ENCODE measurements around the gene FAM53A. TPM values are rescaled to one million over a fixed set of nuclear protein-coding genes. Genes with fewer than 3 reads are reported as not detected.

Gene FAM53A
- polyA plus RNA-seq, 5 donors = 2.0 to 4.5 (median 2.2) TPM

- DNase-seq = no peak
Measured at GRCh38 chr4:1660948-1661677, 23.0 kb downstream of the FAM53A start.

- DNase-seq = no peak
Measured at GRCh38 chr4:1659104-1660043, 24.7 kb downstream of the FAM53A start.

DNA sequence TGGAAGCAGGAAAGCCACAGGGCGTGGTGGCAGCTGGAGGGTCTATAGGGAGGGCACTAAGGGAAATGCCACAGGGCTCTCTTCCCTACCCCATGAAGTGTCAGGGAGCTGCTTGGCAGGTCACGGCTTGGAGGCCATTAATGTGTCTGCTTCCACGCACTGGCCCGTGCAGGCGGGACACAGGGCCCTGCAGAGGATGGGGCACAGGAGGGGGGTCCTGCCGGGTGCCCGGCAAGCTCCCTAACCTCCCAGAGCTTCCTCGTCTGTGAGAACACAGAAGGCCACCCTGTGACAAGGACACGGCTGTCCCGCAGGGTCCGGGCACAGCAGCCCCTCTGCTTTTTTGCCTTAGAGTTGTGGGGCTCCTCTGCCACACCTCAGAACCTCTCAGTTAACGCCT lies 25.5 kb downstream of the FAM53A start:
- DNase-seq = no peak

DNA sequence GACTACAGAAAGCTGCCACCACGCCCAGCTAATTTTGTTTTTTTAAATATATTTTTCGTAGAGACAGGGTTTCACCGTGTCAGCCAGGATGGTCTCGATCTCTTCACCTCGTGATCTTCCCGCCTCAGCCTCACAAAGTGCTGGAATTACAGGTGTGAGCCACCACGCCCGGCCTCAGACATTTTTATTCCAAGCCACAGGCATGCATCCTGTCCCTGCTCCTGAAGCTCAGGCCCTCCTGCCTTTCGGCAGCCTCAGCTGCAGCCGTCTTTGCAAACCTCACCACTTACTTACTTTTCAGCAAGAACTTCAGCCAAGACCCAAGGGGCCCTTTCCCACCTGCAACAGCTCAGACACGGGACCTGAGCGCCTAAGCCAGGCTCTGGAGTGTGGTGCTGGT lies 26.0 kb downstream of the FAM53A start:
- no peak for DNase-seq

DNA sequence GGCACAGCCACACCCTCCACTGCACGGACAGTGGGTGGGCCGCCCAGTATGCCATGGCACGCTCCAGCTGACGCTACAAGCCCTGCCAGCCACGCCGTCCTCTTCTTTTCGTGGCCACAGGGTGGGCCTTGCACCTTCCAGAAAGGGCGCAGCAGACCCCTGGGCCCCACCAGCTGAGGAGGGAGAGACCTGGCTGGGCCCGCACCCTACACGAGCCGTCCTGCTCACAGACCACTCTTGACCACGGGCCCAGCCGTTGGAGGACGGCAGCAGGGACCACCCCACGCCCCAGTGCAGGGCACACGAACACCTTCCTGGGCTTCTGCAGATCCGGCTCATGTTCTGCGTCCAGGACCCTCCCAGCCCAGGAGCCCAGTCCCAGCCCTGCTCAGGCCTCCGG lies 27.1 kb downstream of the FAM53A start:
- DNase-seq = no peak

GRCh38 chr4:1656132-1656531 lies 28.0 kb downstream of the FAM53A start:
- DNase-seq = no peak

DNA sequence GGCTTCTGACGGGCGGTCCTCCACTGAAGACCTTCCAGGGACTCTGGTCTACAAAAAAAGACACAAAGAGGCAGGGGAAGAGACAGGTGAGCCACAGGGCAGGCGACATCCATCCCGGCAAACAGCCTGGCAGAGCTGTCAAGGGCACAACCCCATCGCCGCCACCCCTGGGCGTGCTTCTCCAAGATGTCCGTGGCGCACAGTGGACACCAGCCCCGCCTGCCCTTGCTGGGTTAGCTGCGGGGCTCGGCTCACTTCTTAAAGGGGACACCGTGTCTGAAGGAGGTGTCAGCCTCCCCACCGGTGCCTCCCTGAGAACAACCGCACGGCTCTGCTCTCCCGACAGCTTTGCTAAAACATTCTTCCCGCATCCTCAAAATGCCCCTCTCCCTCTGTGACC lies 28.4 kb downstream of the FAM53A start:
- DNase-seq = no peak

GRCh38 chr4:1655081-1655480 lies 29.0 kb downstream of the FAM53A start:
- no peak for DNase-seq

- no peak for DNase-seq
Measured at GRCh38 chr4:1654216-1654955, 29.7 kb downstream of the FAM53A start.

- no peak for DNase-seq
Measured at GRCh38 chr4:1653776-1654175, 30.3 kb downstream of the FAM53A start.

DNA sequence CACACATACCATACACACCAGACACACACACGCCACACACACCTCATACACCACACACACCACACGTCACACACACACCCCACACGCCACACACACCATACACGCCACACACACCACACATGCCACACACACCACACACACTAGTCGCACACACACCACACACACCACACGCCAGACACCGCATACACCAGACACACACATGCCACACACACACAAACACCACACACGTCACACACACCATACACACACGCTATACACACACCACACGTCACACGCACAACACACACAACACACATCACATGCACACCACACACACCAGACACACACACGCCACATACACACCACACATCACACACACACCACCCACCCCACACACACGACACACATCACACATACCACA lies 32.0 kb downstream of the FAM53A start:
- no peak for DNase-seq

DNA sequence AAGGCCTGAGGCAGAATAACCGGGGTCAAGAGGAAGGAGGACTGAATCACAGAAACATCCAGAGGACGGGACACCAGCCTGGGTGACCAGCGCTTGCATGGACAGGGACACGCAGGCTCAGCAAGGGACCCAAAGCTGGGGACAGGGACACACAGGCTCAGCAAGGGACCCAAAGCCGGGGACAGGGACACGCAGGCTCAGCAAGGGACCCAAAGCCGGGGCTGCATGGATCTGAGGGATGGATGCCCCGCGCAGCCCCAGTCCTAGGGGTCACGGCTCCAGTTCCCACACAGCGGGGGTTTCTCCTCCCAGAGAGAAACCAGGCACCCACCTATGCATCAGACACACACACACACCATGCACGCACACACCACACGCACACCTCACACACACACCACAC lies 32.5 kb downstream of the FAM53A start:
- DNase-seq = no peak

DNA sequence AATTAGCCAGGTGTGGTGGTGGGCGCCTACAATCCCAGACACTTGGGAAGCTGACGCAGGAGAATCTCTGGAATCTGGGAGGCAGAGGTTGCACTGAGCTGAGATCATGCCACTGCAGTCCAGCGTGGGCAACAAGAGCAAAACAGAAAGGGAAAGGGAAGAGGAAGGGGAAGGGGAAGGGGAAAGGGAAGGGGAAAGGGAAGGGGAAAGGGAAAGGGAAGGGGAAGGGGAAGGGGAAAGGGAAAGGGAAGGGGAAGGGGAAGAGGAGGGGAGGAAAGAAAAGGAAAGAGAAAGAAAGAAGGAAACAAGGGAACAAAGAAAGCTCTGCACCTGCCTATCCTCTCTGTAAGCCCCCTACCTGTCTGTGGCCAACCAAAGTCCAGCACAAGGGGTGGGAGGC lies 35.2 kb downstream of the FAM53A start:
- no peak for DNase-seq

DNA sequence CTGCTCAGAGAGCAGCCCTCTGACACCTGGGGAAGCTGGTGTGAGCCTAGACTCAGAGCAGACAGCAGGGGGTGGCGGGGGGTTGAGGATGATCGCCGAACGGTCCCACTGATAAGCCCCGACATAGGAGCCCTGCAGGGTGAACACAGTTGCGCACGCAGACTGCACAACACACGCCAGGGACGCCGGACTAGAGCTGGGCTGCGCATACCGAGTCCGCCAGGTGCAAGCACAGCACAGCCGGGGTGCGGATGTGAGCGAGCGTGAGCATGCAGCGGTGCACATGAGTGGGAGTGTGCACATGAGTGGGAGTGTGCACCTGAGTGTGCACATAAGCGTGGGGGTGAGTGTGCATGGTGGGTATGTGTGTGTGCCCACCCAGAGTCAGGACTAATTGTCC lies 36.7 kb downstream of the FAM53A start:
- DNase-seq = no peak

GRCh38 chr4:1646690-1647089 lies 37.4 kb downstream of the FAM53A start:
- no peak for DNase-seq

DNA sequence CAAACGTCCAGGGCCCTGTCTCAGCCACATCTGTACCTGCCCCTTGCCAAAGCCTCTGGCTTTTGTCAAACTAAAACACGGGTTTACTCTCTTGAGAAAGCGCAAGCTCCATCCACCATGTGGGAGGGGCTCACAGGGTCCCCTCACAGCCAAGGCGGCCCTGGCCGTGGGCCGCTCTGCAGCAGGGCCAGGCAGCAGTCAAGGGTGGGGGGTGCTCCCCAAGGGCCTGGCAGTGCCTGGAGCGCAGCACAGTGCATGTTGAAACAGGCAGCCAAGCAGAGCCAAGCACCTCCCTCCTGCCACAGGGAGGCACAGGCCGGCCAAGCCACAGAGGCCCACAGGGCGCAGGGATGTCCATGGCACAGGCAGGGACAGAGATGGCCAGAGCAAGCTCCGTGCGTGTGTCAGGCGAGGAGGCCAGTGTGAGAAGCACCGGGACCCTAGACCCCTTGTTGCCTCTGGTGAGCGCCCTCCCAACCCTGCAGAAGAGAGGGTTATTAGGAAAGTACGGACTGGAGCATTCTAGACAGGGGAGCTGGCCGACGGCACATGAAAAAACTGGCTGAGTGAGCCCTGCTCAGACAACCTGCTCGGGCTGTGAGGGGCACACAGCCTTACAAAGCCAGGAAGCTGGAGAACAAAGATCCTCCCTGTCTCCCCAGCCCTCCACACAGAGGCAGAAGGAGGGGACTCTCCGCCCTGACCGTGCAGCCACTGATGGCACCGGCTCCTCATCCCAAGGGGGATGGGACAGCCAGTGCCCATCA lies 39.0 kb downstream of the FAM53A start:
- peak; percentile 54 to 57 for DNase-seq

DNA sequence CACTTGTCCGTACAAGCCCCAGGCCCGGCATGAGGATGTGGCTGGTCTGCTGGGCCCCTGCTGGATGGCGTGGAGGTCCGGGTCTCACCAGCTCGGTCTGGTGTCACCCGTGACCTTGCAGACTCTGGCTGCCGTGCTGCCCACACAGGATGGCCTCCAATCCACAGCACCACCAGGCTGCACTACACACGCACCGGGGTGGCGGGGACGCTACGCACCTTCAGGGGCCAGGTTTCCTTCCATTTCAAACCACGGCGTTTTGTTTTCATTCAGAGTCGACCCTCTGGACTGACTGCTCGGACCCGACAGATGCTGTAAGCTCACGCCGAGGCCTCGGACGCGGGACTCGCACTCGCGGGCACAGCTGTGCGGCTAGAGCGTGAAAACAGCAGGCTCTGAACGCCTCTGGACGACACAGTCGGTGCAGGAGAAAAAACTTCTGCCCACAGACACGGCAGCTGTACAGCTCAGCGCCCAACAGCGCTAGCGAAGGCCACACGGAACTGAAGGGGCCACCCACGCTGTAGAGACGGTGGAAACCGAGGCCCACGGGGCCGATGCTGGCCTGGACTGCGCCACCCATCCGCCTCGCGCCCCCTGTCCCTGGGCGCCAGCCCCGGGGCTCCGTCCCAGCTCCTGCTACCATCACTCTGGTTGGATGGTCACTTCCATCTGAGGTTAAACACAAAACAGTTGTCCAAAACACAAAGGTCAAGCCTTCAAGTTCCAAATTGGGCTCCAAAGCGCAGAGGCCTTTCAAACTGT lies 40.0 kb downstream of the FAM53A start:
- no peak for DNase-seq

DNA sequence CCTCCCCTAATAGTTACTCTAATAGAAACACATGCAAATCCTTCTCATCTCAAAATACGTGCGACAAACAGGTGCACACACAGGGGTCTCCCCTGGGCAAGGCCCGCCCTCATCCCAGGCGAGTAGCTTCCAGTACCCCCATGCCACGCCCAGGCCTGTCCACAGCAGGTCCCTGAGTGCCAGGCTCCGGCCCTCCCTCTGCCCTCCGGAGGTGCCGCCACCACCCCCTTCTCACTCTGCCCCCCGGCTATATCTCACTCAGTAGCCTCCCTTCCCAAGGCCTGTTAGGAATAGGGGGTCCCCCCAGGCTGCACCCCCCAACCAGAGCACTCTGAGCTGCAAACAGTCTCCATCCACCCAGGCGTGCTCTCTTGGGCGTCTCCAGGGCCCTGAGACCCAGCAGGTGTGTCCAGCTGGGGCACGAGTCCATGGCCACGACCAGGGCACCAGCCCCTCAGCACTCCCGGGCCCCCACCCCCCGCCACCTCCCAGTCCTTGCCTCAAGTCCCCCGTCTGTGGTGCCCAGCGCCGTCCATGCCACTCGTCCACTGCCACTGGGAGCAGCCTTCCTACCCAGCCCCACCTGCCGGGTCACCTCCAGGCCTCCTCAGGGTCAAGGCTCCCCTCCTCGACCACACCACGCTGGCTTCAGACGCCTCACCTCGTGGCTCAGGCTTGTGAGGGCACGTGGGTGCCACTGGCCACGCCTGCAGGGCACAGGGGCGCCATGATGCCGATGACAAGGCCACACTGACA lies 41.7 kb downstream of the FAM53A start:
- DNase-seq = no peak

DNA sequence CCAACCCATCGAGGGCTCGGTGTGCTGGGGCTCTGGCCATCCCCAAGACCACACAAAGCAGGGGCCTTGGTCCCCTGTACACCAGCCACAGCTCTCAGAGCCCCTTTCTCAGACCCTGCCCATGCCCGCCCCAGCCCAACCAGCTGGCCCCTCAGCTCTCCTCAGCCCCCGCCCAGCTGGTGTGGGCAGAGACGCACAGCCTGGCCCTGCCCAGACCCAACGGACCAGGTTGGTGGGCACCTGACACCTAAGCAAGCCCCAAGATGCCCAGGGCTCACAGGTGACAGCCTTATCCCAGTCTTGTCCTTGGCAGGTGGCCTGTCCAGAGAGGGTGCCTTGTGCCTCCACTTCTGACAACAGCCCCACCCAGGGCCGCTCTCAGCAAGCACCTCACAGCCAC lies 42.4 kb downstream of the FAM53A start:
- no peak for DNase-seq

Measured in right lung (tissue), 5 donors.